HepG2 (cell line): ENCODE data around the gene OVAAL.

Source experiments
- CTCF ChIP-seq: sonication (generic); formaldehyde crosslinking; IDR thresholded peaks from 2 replicates; pipeline ENCODE4 v1.5.0; 2020; ENCODE audit warnings: mild to moderate bottlenecking, missing genetic modification reagents, moderate library complexity
- EP300 ChIP-seq, 3 experiments: sonication (generic) in 1 of 3; formaldehyde crosslinking in 1 of 3; IDR thresholded peaks; 2 replicates each; pipeline versions ENCODE4 v1.5.1 to v1.6.1; 2011 to 2020; ENCODE audit warnings: low read depth in 2 of 3, low read length in 2 of 3, borderline replicate concordance in 1 of 3, improper control_type of control experiment in 1 of 3, mild to moderate bottlenecking in 1 of 3, missing genetic modification reagents in 1 of 3, moderate library complexity in 1 of 3
- POLR2A ChIP-seq, 2 experiments: IDR thresholded peaks; 2 replicates each; pipeline ENCODE4 v1.6.1; 2011; ENCODE audit warnings: low read depth in 2 of 2, low read length in 2 of 2, mild to moderate bottlenecking in 1 of 2, moderate library complexity in 1 of 2; ENCODE audit not compliant: insufficient read depth in 1 of 2
- ZNF597 ChIP-seq: sonication (generic); formaldehyde crosslinking; IDR thresholded peaks from 2 replicates; pipeline ENCODE4 v1.5.0; 2020; ENCODE audit warnings: missing genetic modification reagents

GRCh38 chr1:180577361-180577760 is 18.6 kb downstream of the OVAAL start:
- TF ChIP-seq ZNF597 (CRISPR knock-in tag) = no peak
- TF ChIP-seq POLR2A (IDR thresholded peaks at IDR 0.05; ENCODE audit: insufficient read depth in 1 of 2, low read depth in 2 of 2, low read length in 2 of 2) = no peak
- TF ChIP-seq CTCF (CRISPR knock-in tag) = no peak
- no peak for TF ChIP-seq EP300 (IDR thresholded peaks at IDR 0.05; ENCODE audit: low read depth in 2 of 2, low read length in 2 of 2)
- TF ChIP-seq EP300 (CRISPR knock-in tag; IDR thresholded peaks at IDR 0.05; ENCODE audit: borderline replicate concordance) = no peak
